Measurements from ENCODE around the gene CDH4. TPM values are rescaled to one million over a fixed set of nuclear protein-coding genes. Genes with fewer than 3 reads are reported as not detected.

CDH4 gene
- total RNA-seq, 1 experiment from 2014 or later = not detected

GRCh38 chr20:61580958-61581824, 329.1 kb downstream of the CDH4 start:
- ChIA-PET POLR2A (ENCODE audit: unreplicated experiment) (no interaction called here), CTCF (no interaction called here)
- H3K27me3 ChIP-seq (ENCODE audit: insufficient read depth, low read depth) = peaks cover 85% of the 10 kb centered on the region
- no peak for DNase-seq
- intact Hi-C loops (cut with micrococcal nuclease; ENCODE audit: unreplicated experiment) = no loop called here
- no peak overlapping the region for H3K4me2 ChIP-seq
- H3F3A ChIP-seq (ENCODE audit: insufficient read depth, low read depth) = no peaks in the 10 kb centered on the region
- H4K20me1 ChIP-seq (ENCODE audit: insufficient read depth) = peaks cover 4% of the 10 kb centered on the region; the same call in 1 of the 2 replicates
- no peak overlapping the region for H3K4me3 ChIP-seq
- H2AFZ ChIP-seq = no peak overlapping the region
- H3K36me3 ChIP-seq (ENCODE audit: low read depth) = no peaks in the 10 kb centered on the region
- no peaks in the 10 kb centered on the region for H3K79me2 ChIP-seq (ENCODE audit: low read depth)
- H3K27ac ChIP-seq = no peak overlapping the region
- TF ChIP-seq CTCF (conservative IDR thresholded peaks at IDR 0.05) (no peak), EZH2 (IDR thresholded peaks at IDR 0.05; ENCODE audit: low read depth) (no peak)
- no peaks in the 10 kb centered on the region for H3K9me3 ChIP-seq (ENCODE audit: insufficient read depth, low read depth)
- no peaks in the 10 kb centered on the region for H3K4me1 ChIP-seq (replicated peaks; ENCODE audit: insufficient read depth)
- no TSS peak for BruUV-seq (replicated peaks)
- no peaks in the 10 kb centered on the region for H3K9me2 ChIP-seq (ENCODE audit: insufficient read depth)

- Histone ChIP-seq H3F3A (ENCODE audit: insufficient read depth, low read depth) (no peaks in the 10 kb centered on the region), H3K4me3 (no peak overlapping the region), H3K9me2 (ENCODE audit: insufficient read depth) (no peaks in the 10 kb centered on the region), H3K27ac (no peak overlapping the region), H3K9me3 (ENCODE audit: insufficient read depth, low read depth) (no peaks in the 10 kb centered on the region), H3K27me3 (ENCODE audit: insufficient read depth, low read depth) (peaks cover 84% of the 10 kb centered on the region), H3K79me2 (ENCODE audit: low read depth) (no peaks in the 10 kb centered on the region), H3K4me2 (no peak overlapping the region), H3K36me3 (ENCODE audit: low read depth) (no peaks in the 10 kb centered on the region), H4K20me1 (ENCODE audit: insufficient read depth) (peaks cover 4% of the 10 kb centered on the region; the same call in 1 of the 2 replicates), H3K4me1 (replicated peaks; ENCODE audit: insufficient read depth) (no peaks in the 10 kb centered on the region), H2AFZ (no peak overlapping the region)
- POLR2A ChIA-PET (ENCODE audit: unreplicated experiment) = no interaction called here
- CTCF ChIA-PET = no interaction called here
- intact Hi-C loops (cut with micrococcal nuclease; ENCODE audit: unreplicated experiment) = no loop called here
- BruUV-seq (replicated peaks) = no TSS peak
- TF ChIP-seq CTCF (conservative IDR thresholded peaks at IDR 0.05) (no peak), EZH2 (IDR thresholded peaks at IDR 0.05; ENCODE audit: low read depth) (no peak)
- DNase-seq = no peak
These were observed 329.7 kb downstream of the CDH4 start for GRCh38 chr20:61581825-61582188.

GRCh38 chr20:61582196-61582923, 330.3 kb downstream of the CDH4 start:
- intact Hi-C loops (cut with micrococcal nuclease; ENCODE audit: unreplicated experiment) = no loop called here
- POLR2A ChIA-PET (ENCODE audit: unreplicated experiment) = no interaction called here

More at GRCh38 chr20:61582196-61582923, 330.3 kb downstream of the CDH4 start:
- H3K9me2 ChIP-seq (ENCODE audit: insufficient read depth) = no peaks in the 10 kb centered on the region
- TF ChIP-seq CTCF (conservative IDR thresholded peaks at IDR 0.05) (no peak), EZH2 (IDR thresholded peaks at IDR 0.05; ENCODE audit: low read depth) (no peak)
- no peak overlapping the region for H3K4me3 ChIP-seq
- DNase-seq = no peak
- no peaks in the 10 kb centered on the region for H3F3A ChIP-seq (ENCODE audit: insufficient read depth, low read depth)
- no peak overlapping the region for H2AFZ ChIP-seq
- no peaks in the 10 kb centered on the region for H3K36me3 ChIP-seq (ENCODE audit: low read depth)
- no peaks in the 10 kb centered on the region for H3K4me1 ChIP-seq (replicated peaks; ENCODE audit: insufficient read depth)
- H4K20me1 ChIP-seq (ENCODE audit: insufficient read depth) = peaks cover 4% of the 10 kb centered on the region; the same call in 1 of the 2 replicates
- CTCF ChIA-PET = no interaction called here
- H3K4me2 ChIP-seq = no peak overlapping the region
- no peak overlapping the region for H3K27ac ChIP-seq
- no TSS peak for BruUV-seq (replicated peaks)
- peaks cover 84% of the 10 kb centered on the region for H3K27me3 ChIP-seq (ENCODE audit: insufficient read depth, low read depth)
- H3K79me2 ChIP-seq (ENCODE audit: low read depth) = no peaks in the 10 kb centered on the region
- no peaks in the 10 kb centered on the region for H3K9me3 ChIP-seq (ENCODE audit: insufficient read depth, low read depth)
